CD14-positive monocyte (primary cell): ENCODE measurements around the gene FAM120B. TPM values are rescaled to one million over a fixed set of nuclear protein-coding genes. Genes with fewer than 3 reads are reported as not detected.

ENCODE experiments used
- DNase-seq, 3 donors: peaks; one replicate each; pipeline ENCODE4 v3.0.0-alpha.2; 2011 to 2022
- H2AFZ ChIP-seq: 2 replicates; pipeline ENCODE4 v1.6.0; 2012; ENCODE audit warnings: mild to moderate bottlenecking, low read depth, low read length, inconsistent platforms; ENCODE audit not compliant: insufficient read depth, poor library complexity, severe bottlenecking
- H3K27ac ChIP-seq, 2 donors: 1 replicate in 1 of 2; 2 replicates in 1 of 2; pipeline ENCODE4 v1.5.1; 2012 to 2013; ENCODE audit warnings: low read length in 2 of 2, control low read depth in 1 of 2, inconsistent platforms in 1 of 2, low read depth in 1 of 2, mild to moderate bottlenecking in 1 of 2
- H3K27me3 ChIP-seq, 2 donors: one replicate each; pipeline versions ENCODE4 v1.6.0 to v1.6.1; 2011 to 2013; ENCODE audit warnings: low read length in 2 of 2; ENCODE audit not compliant: control insufficient read depth in 2 of 2, insufficient read depth in 2 of 2
- H3K36me3 ChIP-seq, 2 donors: replicated peaks in 1 of 2; 1 replicate in 1 of 2; 2 replicates in 1 of 2; pipeline versions ENCODE4 v1.5.1 to v1.6.1; 2012 to 2013; ENCODE audit warnings: low read length in 2 of 2, control low read depth in 1 of 2, inconsistent platforms in 1 of 2, mild to moderate bottlenecking in 1 of 2; ENCODE audit not compliant: insufficient read depth in 2 of 2, control insufficient read depth in 1 of 2
- H3K4me1 ChIP-seq, 2 donors: 1 replicate in 1 of 2; 2 replicates in 1 of 2; pipeline versions ENCODE4 v1.5.1 to v1.6.1; 2012 to 2013; ENCODE audit warnings: low read length in 2 of 2, control low read depth in 1 of 2, inconsistent platforms in 1 of 2, mild to moderate bottlenecking in 1 of 2, moderate library complexity in 1 of 2; ENCODE audit not compliant: insufficient read depth in 2 of 2, control insufficient read depth in 1 of 2
- H3K4me2 ChIP-seq: replicated peaks from 2 replicates; pipeline ENCODE3; 2012; ENCODE audit warnings: low read length, moderate library complexity, mild to moderate bottlenecking; ENCODE audit not compliant: poor library complexity, severe bottlenecking; ENCODE audit errors: extremely low read depth
- H3K4me3 ChIP-seq, 3 experiments: fragments of 200-600 bp in 1 of 3; sonication (generic) in 1 of 3; replicated peaks in 1 of 3; 1 replicate in 2 of 3; 2 replicates in 1 of 3; pipeline ENCODE4 v1.5.1; 2011 to 2013; ENCODE audit warnings: low read length in 3 of 3, mild to moderate bottlenecking in 3 of 3, control low read depth in 2 of 3, low read depth in 2 of 3, inconsistent platforms in 1 of 3, moderate library complexity in 1 of 3
- H3K79me2 ChIP-seq: 2 replicates; pipeline ENCODE4 v1.6.0; 2012; ENCODE audit warnings: mild to moderate bottlenecking, control low read depth, inconsistent platforms, low read length, moderate library complexity; ENCODE audit not compliant: insufficient read depth
- H3K9ac ChIP-seq: 2 replicates; pipeline ENCODE4 v1.6.0; 2017; ENCODE audit warnings: low read length, mild to moderate bottlenecking; ENCODE audit not compliant: insufficient read depth, poor library complexity, severe bottlenecking
- H3K9me3 ChIP-seq, 2 donors: replicated peaks in 1 of 2; 1 replicate in 1 of 2; 2 replicates in 1 of 2; pipeline versions ENCODE4 v1.5.1 to v1.6.1; 2012 to 2013; ENCODE audit warnings: low read length in 2 of 2, control low read depth in 1 of 2; ENCODE audit not compliant: control insufficient read depth in 1 of 2, insufficient read depth in 1 of 2
- H4K20me1 ChIP-seq: 2 replicates; pipeline ENCODE4 v1.6.0; 2012; ENCODE audit warnings: mild to moderate bottlenecking, low read length, control low read depth, moderate library complexity; ENCODE audit not compliant: insufficient read depth
- H3K27ac Mint-ChIP-seq, 7 donors: one replicate each; pipeline ENCODE4 v1.8.0; 2020; ENCODE audit warnings: mild to moderate bottlenecking in 7 of 7, mixed read lengths in 7 of 7, moderate library complexity in 6 of 7, inconsistent platforms in 2 of 7
- H3K27me3 Mint-ChIP-seq, 3 donors: one replicate each; pipeline ENCODE4 v1.8.0; 2021 to 2022; ENCODE audit warnings: low read depth in 3 of 3, mild to moderate bottlenecking in 3 of 3, mixed read lengths in 3 of 3, moderate library complexity in 3 of 3, inconsistent platforms in 1 of 3
- H3K36me3 Mint-ChIP-seq, 2 donors: one replicate each; pipeline ENCODE4 v1.8.0; 2020; ENCODE audit warnings: mixed read lengths in 2 of 2, inconsistent platforms in 1 of 2, mild to moderate bottlenecking in 1 of 2
- H3K4me1 Mint-ChIP-seq: one replicate; pipeline ENCODE4 v1.8.0; 2020; ENCODE audit warnings: mild to moderate bottlenecking, mixed read lengths
- H3K4me3 Mint-ChIP-seq, 2 donors: one replicate each; pipeline ENCODE4 v1.8.0; 2020; ENCODE audit warnings: mild to moderate bottlenecking in 2 of 2, mixed read lengths in 2 of 2, moderate library complexity in 1 of 2
- H3K9me3 Mint-ChIP-seq, 7 donors: one replicate each; pipeline ENCODE4 v1.8.0; 2020 to 2022; ENCODE audit warnings: mixed read lengths in 7 of 7, mild to moderate bottlenecking in 6 of 7, moderate library complexity in 6 of 7, inconsistent platforms in 2 of 7
- CTCF ChIP-seq: fragments of 200-600 bp; IDR thresholded peaks from one replicate; pipeline ENCODE4 v1.8.0; 2022; ENCODE audit warnings: antibody characterized with exemption, mild to moderate bottlenecking
- WGBS: methylation state at CpG from one replicate; pipeline ENCODE4 v1.1.5; 2013; ENCODE audit warnings: missing lambda C conversion rate; ENCODE audit not compliant: insufficient coverage; 5-methylcytosine and 5-hydroxymethylcytosine counted together
- intact Hi-C, 2 donors: fragments of 100-400 bp; cut with micrococcal nuclease; formaldehyde crosslinking; loops; one replicate each; pipeline versions ENCODE4 v1.15.0 to v1.15.1; 2023
- polyA plus RNA-seq, 3 donors: library from polyadenylated mRNA; depleted of rRNA in 1 of 3; unstranded in 2 of 3; stranded (reverse) in 1 of 3; fragments of 300-500 nt in 2 of 3; fragments of >200 nt in 1 of 3; fragmentation: Illumina TruSeq in 2 of 3; gene quantifications; 1 replicate in 2 of 3; 2 replicates in 1 of 3; pipeline ENCODE4 v1.2.3, GENCODE V29; 2012 to 2021

The FAM120B gene
- polyA plus RNA-seq, 3 donors: 10.6 to 20.2 (median 11.2) TPM

- Histone ChIP-seq H3K4me1 (peaks cover 24 to 28% of the 10 kb centered on the region in 2 donors), H3K36me3 (peaks cover 0 to 12% of the 10 kb centered on the region in 2 donors), H3K4me3 (peak overlapping the region; percentile 79 to 89 (median 83)), H3K27me3 (peaks cover 4 to 5% of the 10 kb centered on the region in 2 donors), H3K4me2 (peak overlapping the region; percentile 95), H3K9ac (peak overlapping the region; percentile 96), H3K27ac (peak overlapping the region; percentile 90 to 99), H3K9me3 (no peaks in the 10 kb centered on the region), H4K20me1 (peaks cover 25% of the 10 kb centered on the region), H2AFZ (peak overlapping the region; percentile 84), H3K79me2 (peaks cover 55% of the 10 kb centered on the region)
- H3K9me3 Mint-ChIP-seq: peaks cover 0 to 3% (median 2%) of the 10 kb centered on the region in 7 donors
- no peak for TF ChIP-seq CTCF
- intact Hi-C loops: loop anchor here (5.0 kb wide), 3 partner anchors 245 to 605 kb away; partner anchors contain the start of genes PSMB1 (in 2 of the 2), TBP (in 2 of the 2), C6orf120 (in 1 of the 2) and WDR27 (in 1 of the 2)
- peaks cover 14 to 20% of the 10 kb centered on the region in 2 donors for H3K36me3 Mint-ChIP-seq
- DNase-seq: no peak
- H3K4me1 Mint-ChIP-seq: peaks cover 43% of the 10 kb centered on the region
- H3K27me3 Mint-ChIP-seq: peaks cover 8 to 16% (median 14%) of the 10 kb centered on the region in 3 donors
- H3K4me3 Mint-ChIP-seq: peak overlapping the region; percentile 89 to 99
- H3K27ac Mint-ChIP-seq: peak overlapping the region; percentile 96 to 99 (median 99)
- WGBS: 12% methylated on average over 12 of the region's 15 CpGs
Observed at GRCh38 chr6:170307080-170307545, 555 bp downstream of the FAM120B start.

- no peak for TF ChIP-seq CTCF
- Histone ChIP-seq H4K20me1 (peaks cover 41% of the 10 kb centered on the region), H3K4me3 (no peak overlapping the region), H3K36me3 (peaks cover 0 to 12% of the 10 kb centered on the region in 2 donors), H3K9me3 (no peaks in the 10 kb centered on the region), H3K27me3 (peaks cover 2 to 5% of the 10 kb centered on the region in 2 donors), H3K4me1 (peaks cover 24 to 28% of the 10 kb centered on the region in 2 donors), H3K27ac (no peak overlapping the region), H3K79me2 (peaks cover 71% of the 10 kb centered on the region), H3K9ac (no peak overlapping the region), H2AFZ (no peak overlapping the region), H3K4me2 (no peak overlapping the region)
- WGBS: no CpG with 5 or more reads among the region's 1 CpG
- no peak for DNase-seq
- Mint-ChIP-seq H3K36me3 (peaks cover 19 to 26% of the 10 kb centered on the region in 2 donors), H3K27me3 (peaks cover 0 to 14% (median 11%) of the 10 kb centered on the region in 3 donors), H3K9me3 (no peaks in the 10 kb centered on the region), H3K4me3 (no peak overlapping the region), H3K27ac (no peak overlapping the region), H3K4me1 (peaks cover 49% of the 10 kb centered on the region)
- intact Hi-C loops: loop anchor here (5.0 kb wide), 3 partner anchors 244 to 606 kb away; partner anchors contain the start of genes PSMB1 (in 2 of the 2), TBP (in 2 of the 2), C6orf120 (in 1 of the 2) and WDR27 (in 1 of the 2)
Observed at GRCh38 chr6:170308761-170309160, 2.2 kb downstream of the FAM120B start.
